Activated naive CD8-positive, alpha-beta T cell treated with anti-CD3 and anti-CD28 coated beads, Interleukin-2, amount 50 U/mL, for 24 hours (primary cell): ENCODE results near the gene IRGC.
A peak's percentile ranks its signal among the peaks of the same experiment; 100 is the strongest.

Experiments
- ATAC-seq: fragments of 150-1000 bp; cut with Tn5 transposase; one replicate; pipeline ENCODE4 v1.10.0; 2021
- DNase-seq: peaks from one replicate; pipeline ENCODE4 v3.0.0; 2021
- H3K27ac Mint-ChIP-seq: one replicate; pipeline ENCODE4 v1.8.0; 2021; ENCODE audit warnings: mild to moderate bottlenecking, mixed read lengths
- H3K27me3 Mint-ChIP-seq: one replicate; pipeline ENCODE4 v1.8.0; 2021; ENCODE audit warnings: mixed read lengths
- H3K36me3 Mint-ChIP-seq: one replicate; pipeline ENCODE4 v1.8.0; 2021; ENCODE audit warnings: low read depth, mixed read lengths
- H3K4me1 Mint-ChIP-seq: one replicate; pipeline ENCODE4 v1.8.0; 2021; ENCODE audit warnings: mixed read lengths
- H3K4me3 Mint-ChIP-seq: one replicate; pipeline ENCODE4 v1.8.0; 2021; ENCODE audit warnings: mild to moderate bottlenecking, moderate library complexity, mixed read lengths
- H3K9me3 Mint-ChIP-seq: one replicate; pipeline ENCODE4 v1.8.0; 2021; ENCODE audit warnings: mixed read lengths

Gene IRGC

GRCh38 chr19:43700395-43701000 lies 15.4 kb upstream of the IRGC start:
- peak overlapping the region; percentile 80 for H3K4me3 Mint-ChIP-seq
- peaks cover 2% of the 10 kb centered on the region for H3K36me3 Mint-ChIP-seq
- ATAC-seq (peak; percentile 30), DNase-seq (peak; percentile 27)
- peaks cover 21% of the 10 kb centered on the region for H3K27me3 Mint-ChIP-seq
- peak overlapping the region; percentile 92 for H3K27ac Mint-ChIP-seq
- peaks cover 4% of the 10 kb centered on the region for H3K9me3 Mint-ChIP-seq
- peaks cover 24% of the 10 kb centered on the region for H3K4me1 Mint-ChIP-seq

GRCh38 chr19:43704002-43704705 lies 11.7 kb upstream of the IRGC start:
- peaks cover 9% of the 10 kb centered on the region for H3K27me3 Mint-ChIP-seq
- H3K4me3 Mint-ChIP-seq = no peak overlapping the region
- H3K4me1 Mint-ChIP-seq = peaks cover 24% of the 10 kb centered on the region
- ATAC-seq = no peak
- H3K27ac Mint-ChIP-seq = no peak overlapping the region
- peaks cover 14% of the 10 kb centered on the region for H3K9me3 Mint-ChIP-seq
- DNase-seq = no peak
- H3K36me3 Mint-ChIP-seq = peaks cover 4% of the 10 kb centered on the region

- DNase-seq (no peak), ATAC-seq (no peak)
- Mint-ChIP-seq H3K27ac (no peak overlapping the region), H3K27me3 (peaks cover 7% of the 10 kb centered on the region), H3K9me3 (peaks cover 16% of the 10 kb centered on the region), H3K4me1 (peaks cover 12% of the 10 kb centered on the region), H3K4me3 (no peak overlapping the region), H3K36me3 (peaks cover 5% of the 10 kb centered on the region)
These were observed 10.1 kb upstream of the IRGC start for GRCh38 chr19:43705729-43706128.

- no peak for DNase-seq
- H3K9me3 Mint-ChIP-seq = peaks cover 12% of the 10 kb centered on the region
- H3K36me3 Mint-ChIP-seq = peaks cover 4% of the 10 kb centered on the region
These were observed 8.6 kb upstream of the IRGC start for GRCh38 chr19:43707158-43707712.

GRCh38 chr19:43708716-43709115 lies 7.2 kb upstream of the IRGC start:
- H3K36me3 Mint-ChIP-seq = peaks cover 4% of the 10 kb centered on the region
- H3K4me1 Mint-ChIP-seq = no peaks in the 10 kb centered on the region
- H3K9me3 Mint-ChIP-seq = peaks cover 12% of the 10 kb centered on the region
- peaks cover 7% of the 10 kb centered on the region for H3K27me3 Mint-ChIP-seq
- H3K27ac Mint-ChIP-seq = no peak overlapping the region
- ATAC-seq (no peak), DNase-seq (no peak)
- H3K4me3 Mint-ChIP-seq = no peak overlapping the region

More at GRCh38 chr19:43707158-43707712, 8.6 kb upstream of the IRGC start:
- Mint-ChIP-seq H3K27me3 (peaks cover 7% of the 10 kb centered on the region), H3K27ac (no peak overlapping the region), H3K4me3 (no peak overlapping the region), H3K4me1 (no peaks in the 10 kb centered on the region)
- no peak for ATAC-seq

GRCh38 chr19:43711751-43712355 lies 4.0 kb upstream of the IRGC start:
- H3K4me1 Mint-ChIP-seq = no peaks in the 10 kb centered on the region
- H3K36me3 Mint-ChIP-seq = peaks cover 4% of the 10 kb centered on the region
- H3K27me3 Mint-ChIP-seq = peaks cover 5% of the 10 kb centered on the region
- DNase-seq = no peak
- no peak for ATAC-seq
- no peak overlapping the region for H3K27ac Mint-ChIP-seq
- no peak overlapping the region for H3K4me3 Mint-ChIP-seq
- H3K9me3 Mint-ChIP-seq = peaks cover 12% of the 10 kb centered on the region

- no peak overlapping the region for H3K27ac Mint-ChIP-seq
- no peaks in the 10 kb centered on the region for H3K4me1 Mint-ChIP-seq
- ATAC-seq (no peak), DNase-seq (no peak)
- peaks cover 2% of the 10 kb centered on the region for H3K36me3 Mint-ChIP-seq
- H3K27me3 Mint-ChIP-seq = peaks cover 5% of the 10 kb centered on the region
- peaks cover 10% of the 10 kb centered on the region for H3K9me3 Mint-ChIP-seq
- no peak overlapping the region for H3K4me3 Mint-ChIP-seq
These were observed 2.7 kb upstream of the IRGC start for GRCh38 chr19:43713208-43713607.

GRCh38 chr19:43718627-43719377 lies 2.9 kb downstream of the IRGC start:
- Mint-ChIP-seq H3K27ac (no peak overlapping the region), H3K36me3 (no peaks in the 10 kb centered on the region), H3K4me1 (peaks cover 7% of the 10 kb centered on the region), H3K9me3 (no peaks in the 10 kb centered on the region), H3K4me3 (no peak overlapping the region), H3K27me3 (peaks cover 2% of the 10 kb centered on the region)
- DNase-seq (no peak), ATAC-seq (no peak)

- DNase-seq (no peak), ATAC-seq (no peak)
- H3K9me3 Mint-ChIP-seq = no peaks in the 10 kb centered on the region
- no peak overlapping the region for H3K27ac Mint-ChIP-seq
- peaks cover 7% of the 10 kb centered on the region for H3K4me1 Mint-ChIP-seq
- no peak overlapping the region for H3K4me3 Mint-ChIP-seq
- no peaks in the 10 kb centered on the region for H3K36me3 Mint-ChIP-seq
- H3K27me3 Mint-ChIP-seq = peaks cover 2% of the 10 kb centered on the region
These were observed 3.5 kb downstream of the IRGC start for GRCh38 chr19:43719378-43719868.

GRCh38 chr19:43719918-43720317 lies 4.0 kb downstream of the IRGC start:
- no peaks in the 10 kb centered on the region for H3K9me3 Mint-ChIP-seq
- H3K27ac Mint-ChIP-seq = no peak overlapping the region
- H3K4me3 Mint-ChIP-seq = no peak overlapping the region
- ATAC-seq (no peak), DNase-seq (no peak)
- peaks cover 7% of the 10 kb centered on the region for H3K4me1 Mint-ChIP-seq
- H3K27me3 Mint-ChIP-seq = no peaks in the 10 kb centered on the region
- H3K36me3 Mint-ChIP-seq = no peaks in the 10 kb centered on the region

- Mint-ChIP-seq H3K27me3 (no peaks in the 10 kb centered on the region), H3K4me1 (peaks cover 15% of the 10 kb centered on the region), H3K36me3 (no peaks in the 10 kb centered on the region), H3K27ac (peak overlapping the region; percentile 19), H3K9me3 (no peaks in the 10 kb centered on the region), H3K4me3 (no peak overlapping the region)
- DNase-seq = no peak
- ATAC-seq = no peak
These were observed 5.1 kb downstream of the IRGC start for GRCh38 chr19:43720936-43721335.

GRCh38 chr19:43721469-43722048 lies 5.7 kb downstream of the IRGC start:
- no peak overlapping the region for H3K4me3 Mint-ChIP-seq
- no peaks in the 10 kb centered on the region for H3K9me3 Mint-ChIP-seq
- peaks cover 15% of the 10 kb centered on the region for H3K4me1 Mint-ChIP-seq
- no peaks in the 10 kb centered on the region for H3K36me3 Mint-ChIP-seq
- no peak for ATAC-seq
- no peak for DNase-seq
- no peaks in the 10 kb centered on the region for H3K27me3 Mint-ChIP-seq
- peak overlapping the region; percentile 19 for H3K27ac Mint-ChIP-seq

GRCh38 chr19:43723588-43723987 lies 7.7 kb downstream of the IRGC start:
- peaks cover 3% of the 10 kb centered on the region for H3K36me3 Mint-ChIP-seq
- no peak overlapping the region for H3K4me3 Mint-ChIP-seq
- no peaks in the 10 kb centered on the region for H3K9me3 Mint-ChIP-seq
- no peak for DNase-seq
- H3K4me1 Mint-ChIP-seq = peaks cover 15% of the 10 kb centered on the region
- H3K27me3 Mint-ChIP-seq = no peaks in the 10 kb centered on the region
- no peak for ATAC-seq
- no peak overlapping the region for H3K27ac Mint-ChIP-seq

- Mint-ChIP-seq H3K4me1 (peaks cover 15% of the 10 kb centered on the region), H3K9me3 (no peaks in the 10 kb centered on the region), H3K4me3 (no peak overlapping the region), H3K27me3 (no peaks in the 10 kb centered on the region), H3K27ac (no peak overlapping the region), H3K36me3 (peaks cover 3% of the 10 kb centered on the region)
- ATAC-seq = no peak
- DNase-seq = no peak
These were observed 9.0 kb downstream of the IRGC start for GRCh38 chr19:43724896-43725295.
